IMR-90 (cell line): ENCODE measurements around the gene PPP1CA. TPM values are rescaled to one million over a fixed set of nuclear protein-coding genes. Genes with fewer than 3 reads are reported as not detected.

Experiments used
- ATAC-seq: fragments of 200-7000 bp; cut with Tn5 transposase; 2 replicates; pipeline ENCODE4 v1.9.1; 2020; ENCODE audit warnings: low read depth, mild to moderate bottlenecking, moderate library complexity
- BruUV-seq: library from RNA; stranded (reverse); fragments of 400-500 nt; replicated peaks from 2 replicates; lab custom pipeline; 2021; lab: Mats Ljungman, UMichigan
- CTCF ChIA-PET: fragments of 300-600 bp; formaldehyde crosslinking; extraction: SDS; loops from one replicate; lab custom pipeline; 2021; ENCODE audit warnings: antibody characterized with exemption; lab: Yijun Ruan, JAX
- POLR2A ChIA-PET: fragments of 300-600 bp; sonication (Branson Sonifier 250); formaldehyde crosslinking; loops from one replicate; lab custom pipeline; 2022; ENCODE audit warnings: antibody characterized with exemption; ENCODE audit not compliant: unreplicated experiment; lab: Charles Lee
- DNase-seq: peaks from one replicate; pipeline ENCODE4 v3.0.0; 2013
- H2AFZ ChIP-seq: replicated peaks from 2 replicates; pipeline ENCODE3; 2013; ENCODE audit warnings: low read length, mild to moderate bottlenecking; ENCODE audit not compliant: poor library complexity
- H2AK5ac ChIP-seq: 2 replicates; pipeline ENCODE4 v1.6.1; 2013; ENCODE audit warnings: low read depth, low read length, inconsistent platforms
- H2AK9ac ChIP-seq: replicated peaks from 2 replicates; pipeline ENCODE3; 2013; ENCODE audit warnings: mild to moderate bottlenecking, low read depth, low read length, moderate library complexity; ENCODE audit not compliant: poor library complexity
- H2BK120ac ChIP-seq: 2 replicates; pipeline ENCODE4 v1.6.1; 2013; ENCODE audit warnings: low read depth, low read length, inconsistent platforms
- H2BK15ac ChIP-seq: 3 replicates; pipeline ENCODE4 v1.6.1; 2013; ENCODE audit warnings: low read depth, low read length, inconsistent platforms
- H2BK20ac ChIP-seq: 2 replicates; pipeline ENCODE4 v1.6.1; 2013; ENCODE audit warnings: low read depth, mild to moderate bottlenecking, inconsistent platforms, low read length, moderate library complexity
- H2BK5ac ChIP-seq: 2 replicates; pipeline ENCODE4 v1.6.1; 2013; ENCODE audit warnings: mild to moderate bottlenecking, low read depth, low read length, inconsistent platforms; ENCODE audit not compliant: poor library complexity, severe bottlenecking
- H3K14ac ChIP-seq: replicated peaks from 2 replicates; pipeline ENCODE4 v1.6.1; 2013; ENCODE audit warnings: low read depth, low read length, inconsistent platforms
- H3K18ac ChIP-seq: 2 replicates; pipeline ENCODE4 v1.6.1; 2013; ENCODE audit warnings: low read depth, low read length, control low read depth
- H3K23ac ChIP-seq: 2 replicates; pipeline ENCODE4 v1.6.1; 2013; ENCODE audit warnings: low read depth, low read length, inconsistent platforms
- H3K27ac ChIP-seq: 2 replicates; pipeline ENCODE4 v1.5.1; 2013; ENCODE audit warnings: mild to moderate bottlenecking, control low read depth, low read length; ENCODE audit not compliant: insufficient read depth
- H3K27me3 ChIP-seq: 2 replicates; pipeline ENCODE4 v1.6.1; 2013; ENCODE audit warnings: low read length; ENCODE audit not compliant: control insufficient read depth, insufficient read depth
- H3K36me3 ChIP-seq: 2 replicates; pipeline ENCODE4 v1.6.1; 2013; ENCODE audit warnings: low read length, mixed read lengths; ENCODE audit not compliant: control insufficient read depth, insufficient read depth
- H3K4ac ChIP-seq: 2 replicates; pipeline ENCODE4 v1.6.1; 2013; ENCODE audit warnings: low read depth, low read length, inconsistent platforms
- H3K4me1 ChIP-seq: 2 replicates; pipeline ENCODE4 v1.6.1; 2013; ENCODE audit warnings: low read length, mixed read lengths; ENCODE audit not compliant: control insufficient read depth, insufficient read depth
- H3K4me2 ChIP-seq: 2 replicates; pipeline ENCODE4 v1.6.1; 2013; ENCODE audit warnings: low read depth, mild to moderate bottlenecking, control low read depth, low read length, moderate library complexity
- H3K4me3 ChIP-seq: 2 replicates; pipeline ENCODE4 v1.5.1; 2013; ENCODE audit warnings: low read depth, mild to moderate bottlenecking, control low read depth, low read length, moderate library complexity; ENCODE audit not compliant: insufficient read depth
- H3K56ac ChIP-seq: 2 replicates; pipeline ENCODE4 v1.6.1; 2013; ENCODE audit warnings: low read length, inconsistent platforms; ENCODE audit not compliant: insufficient read depth; ENCODE audit errors: extremely low read depth
- H3K79me1 ChIP-seq, 2 experiments: 2 replicates each; pipeline ENCODE4 v1.6.1; 2013; ENCODE audit warnings: low read length in 2 of 2, inconsistent platforms in 1 of 2, low read depth in 1 of 2
- H3K9ac ChIP-seq: 2 replicates; pipeline ENCODE4 v1.6.1; 2013; ENCODE audit warnings: low read depth, low read length, control low read depth
- H3K9me1 ChIP-seq: 2 replicates; pipeline ENCODE4 v1.6.1; 2013; ENCODE audit warnings: low read length, inconsistent platforms; ENCODE audit not compliant: insufficient read depth
- H3K9me3 ChIP-seq: 2 replicates; pipeline ENCODE4 v1.6.1; 2013; ENCODE audit warnings: low read length; ENCODE audit not compliant: control insufficient read depth, insufficient read depth
- H4K20me1 ChIP-seq: 2 replicates; pipeline ENCODE4 v1.6.1; 2013; ENCODE audit warnings: low read length, inconsistent platforms; ENCODE audit not compliant: insufficient read depth
- H4K5ac ChIP-seq: 2 replicates; pipeline ENCODE4 v1.6.1; 2013; ENCODE audit warnings: mild to moderate bottlenecking, low read depth, low read length, control low read depth
- H4K8ac ChIP-seq, 2 experiments: 2 replicates each; pipeline ENCODE4 v1.6.1; 2013; ENCODE audit warnings: low read depth in 2 of 2, low read length in 2 of 2, control low read depth in 1 of 2, inconsistent platforms in 1 of 2
- H4K91ac ChIP-seq: 2 replicates; pipeline ENCODE4 v1.6.1; 2013; ENCODE audit warnings: low read depth, low read length, inconsistent platforms; ENCODE audit not compliant: insufficient read depth
- BHLHE40 ChIP-seq: fragments of 150-350 bp; IDR thresholded peaks from 2 replicates; pipeline ENCODE4 v1.6.1; 2016; ENCODE audit warnings: mild to moderate bottlenecking, low read depth, low read length
- CEBPB ChIP-seq: IDR thresholded peaks from 2 replicates; pipeline ENCODE4 v1.6.1; 2012; ENCODE audit warnings: low read depth, low read length, improper control_type of control experiment
- CHD1 ChIP-seq: IDR thresholded peaks from 2 replicates; pipeline ENCODE4 v1.6.1; 2012; ENCODE audit warnings: low read depth, low read length, improper control_type of control experiment
- CTCF ChIP-seq: conservative IDR thresholded peaks from 2 replicates; pipeline ENCODE4 v1.5.1; 2012; ENCODE audit warnings: mild to moderate bottlenecking, low read depth, low read length, improper control_type of control experiment
- ELK1 ChIP-seq: fragments of 150-350 bp; IDR thresholded peaks from 2 replicates; pipeline ENCODE4 v1.6.1; 2016; ENCODE audit warnings: low read depth, mild to moderate bottlenecking, low read length, moderate library complexity, borderline replicate concordance
- FOS ChIP-seq: fragments of 150-350 bp; IDR thresholded peaks from 2 replicates; pipeline ENCODE4 v1.6.1; 2016; ENCODE audit warnings: low read depth, low read length
- MAFK ChIP-seq: IDR thresholded peaks from 2 replicates; pipeline ENCODE4 v1.6.1; 2012; ENCODE audit warnings: low read depth, low read length, improper control_type of control experiment
- MAZ ChIP-seq: IDR thresholded peaks from 2 replicates; pipeline ENCODE4 v1.6.1; 2012; ENCODE audit warnings: low read depth, mild to moderate bottlenecking, low read length, improper control_type of control experiment, moderate library complexity, borderline replicate concordance
- MXI1 ChIP-seq: IDR thresholded peaks from 2 replicates; pipeline ENCODE4 v1.6.1; 2012; ENCODE audit warnings: low read depth, mild to moderate bottlenecking, low read length, moderate library complexity, borderline replicate concordance
- NFE2L2 ChIP-seq: fragments of 150-350 bp; IDR thresholded peaks from 2 replicates; pipeline ENCODE4 v1.6.1; 2016; ENCODE audit warnings: low read depth, mild to moderate bottlenecking, low read length
- POLR2A ChIP-seq: IDR thresholded peaks from 2 replicates; pipeline ENCODE4 v1.6.1; 2012; ENCODE audit warnings: mild to moderate bottlenecking, low read depth, low read length
- RAD21 ChIP-seq: IDR thresholded peaks from 2 replicates; pipeline ENCODE4 v1.6.1; 2012; ENCODE audit warnings: low read length, improper control_type of control experiment
- RCOR1 ChIP-seq: IDR thresholded peaks from 2 replicates; pipeline ENCODE4 v1.6.1; 2012; ENCODE audit warnings: mild to moderate bottlenecking, low read length, improper control_type of control experiment; ENCODE audit not compliant: insufficient replicate concordance
- RFX5 ChIP-seq: IDR thresholded peaks from 2 replicates; pipeline ENCODE4 v1.8.0; 2012; ENCODE audit warnings: low read depth, mild to moderate bottlenecking, low read length, moderate library complexity
- SMC3 ChIP-seq: fragments of 150-350 bp; IDR thresholded peaks from 2 replicates; pipeline ENCODE4 v1.6.1; 2016; ENCODE audit warnings: low read depth, mild to moderate bottlenecking, antibody characterized with exemption, low read length, moderate library complexity
- WGBS, 2 experiments: methylation state at CpG; one replicate each; pipeline versions ENCODE4 v1.1.5 to v1.1.7; 2013; ENCODE audit warnings: missing lambda C conversion rate in 2 of 2; ENCODE audit not compliant: insufficient read length in 1 of 2; ENCODE audit errors: extremely low coverage in 2 of 2; 5-methylcytosine and 5-hydroxymethylcytosine counted together
- dilution Hi-C: fragments of 300-500 bp; cut with HindIII; formaldehyde crosslinking; loops from one replicate; pipeline ENCODE4 v1.14.3; 2018; ENCODE audit warnings: low sequenced_read_pairs; ENCODE audit not compliant: unreplicated experiment
- in situ Hi-C: fragments of 300-500 bp; cut with MboI; formaldehyde crosslinking; loops from 3 replicates; pipeline ENCODE4 v1.14.3; 2019; ENCODE audit warnings: low sequenced_read_pairs, inconsistent platforms, mixed read lengths
- intact Hi-C: fragments of 100-400 bp; cut with micrococcal nuclease; formaldehyde crosslinking; loops from 2 replicates; pipeline ENCODE4 v1.10.0; 2022
- polyA plus RNA-seq, 3 experiments: library from polyadenylated mRNA; depleted of rRNA; stranded (reverse); fragments of >200 nt; gene quantifications; 2 replicates each; pipeline ENCODE4 v1.2.3, GENCODE V29; 2012; ENCODE audit warnings: low replicate concordance in 1 of 3
- total RNA-seq: library from RNA; depleted of rRNA; stranded (reverse); fragments of >200 nt; gene quantifications from 2 replicates; pipeline ENCODE4 v1.2.3, GENCODE V29; 2012

Gene PPP1CA
- total and polyA plus RNA-seq, 2 of the 4 experiments (the other 2 are of a cell fraction) = 228 to 313 TPM

DNA sequence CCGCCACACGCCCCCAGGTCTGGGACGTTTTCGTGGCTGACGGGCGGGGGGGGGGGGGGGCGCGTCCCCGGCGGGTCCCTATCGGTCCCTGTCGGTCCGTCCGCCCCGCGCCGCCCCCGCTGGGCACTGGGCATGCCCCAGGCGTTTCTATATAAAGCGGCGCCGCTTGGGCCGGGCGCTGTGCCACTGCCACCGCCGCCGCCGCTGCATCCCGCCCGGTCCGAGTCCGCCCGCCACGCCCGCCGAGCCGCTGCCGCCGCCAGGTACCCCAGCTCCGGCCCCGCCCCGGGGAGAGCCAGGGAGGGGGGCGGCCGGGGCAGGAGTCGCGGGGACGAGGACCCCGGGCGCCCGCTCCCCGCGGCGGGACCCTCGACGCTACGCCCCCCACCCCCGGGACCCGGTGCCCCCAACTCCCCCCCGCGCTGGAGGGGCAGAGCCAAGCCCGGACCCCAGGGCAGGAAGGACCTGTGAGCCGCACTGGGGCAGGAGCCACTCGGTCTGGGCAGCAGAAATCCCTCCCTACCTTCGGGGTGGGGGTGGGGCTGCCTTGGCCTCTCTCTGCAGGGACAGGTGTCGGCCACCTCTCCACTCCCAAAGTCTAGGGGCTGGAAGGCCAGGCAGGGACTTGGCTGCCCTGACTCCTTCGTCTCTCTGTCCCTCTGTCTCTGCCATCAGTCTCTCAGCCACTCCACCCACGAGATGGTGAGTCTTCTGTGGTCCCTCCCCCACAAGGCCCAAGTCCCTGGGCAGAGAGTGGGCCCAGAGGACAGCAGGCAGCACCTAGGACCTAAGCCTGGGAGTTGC is 14.0 kb upstream of the PPP1CA start, which contains the start of gene CARNS1:
Gene CARNS1, plus strand, starts transcription at position 178 of the 804 bp plus-strand sequence. Its CDS starts 522 bp downstream, at position 700.
- Histone ChIP-seq H3K23ac (no peak within 1 kb of the TSS), H2BK5ac (no peak within 1 kb of the TSS), H3K9me1 (no peaks in the 10 kb centered on the region), H2AK9ac (peak within 1 kb of the TSS; percentile 61), H3K4me3 (no peak within 1 kb of the TSS), H3K36me3 (no peaks in the 10 kb centered on the region), H3K27me3 (peaks cover 29% of the 10 kb centered on the region), H2BK15ac (no peak within 1 kb of the TSS), H4K91ac (no peak within 1 kb of the TSS), H3K18ac (no peak within 1 kb of the TSS), H3K14ac (no peak within 1 kb of the TSS), H4K8ac (no peak within 1 kb of the TSS), H3K27ac (no peak within 1 kb of the TSS), H3K4me1 (peaks cover 5% of the 10 kb centered on the region; the same call in 1 of the 2 replicates), H4K20me1 (no peaks in the 10 kb centered on the region), H2AK5ac (no peak within 1 kb of the TSS), H3K9ac (no peak within 1 kb of the TSS), H4K5ac (no peak within 1 kb of the TSS), H3K79me1 (no peaks in the 10 kb centered on the region), H3K56ac (no peak within 1 kb of the TSS), H2AFZ (peak within 1 kb of the TSS; percentile 72), H2BK20ac (no peak within 1 kb of the TSS), H3K9me3 (no peaks in the 10 kb centered on the region), H3K4me2 (peak within 1 kb of the TSS; percentile 20; the same call in 1 of the 2 replicates), H2BK120ac (no peak within 1 kb of the TSS), H3K4ac (no peak within 1 kb of the TSS)
- in situ Hi-C loops = no loop called here
- TF ChIP-seq CHD1 (no peak), FOS (no peak), RCOR1 (no peak), MXI1 (no peak), BHLHE40 (no peak), ELK1 (no peak), MAZ (no peak), RAD21 (no peak), CEBPB (no peak), CTCF (no peak), RFX5 (no peak), NFE2L2 (no peak), POLR2A (no peak), MAFK (no peak), SMC3 (no peak)
- ChIA-PET CTCF (no interaction called here), POLR2A (no interaction called here)
- dilution Hi-C loops = no loop called here
- ATAC-seq = peak; percentile 12; the same call in 1 of the 2 replicates
- BruUV-seq = no TSS peak
- 2% methylated on average over 11 of the region's 67 CpGs; no CpG with 5 or more reads in 1 of the 2 experiments for WGBS, 2 experiments
- DNase-seq = no peak
- intact Hi-C loops = no loop called here
